Transverse colon (tissue), 4 donors: Measurements from ENCODE around the gene PXYLP1.

Source experiments
- CTCF ChIP-seq, 5 experiments: fragments of 200-600 bp in 3 of 5; fragments of 450-650 bp in 2 of 5; sonication (generic) in 3 of 5; IDR thresholded peaks; 1 replicate in 2 of 5; 2 replicates in 3 of 5; pipeline ENCODE4 v1.5.1; 2016 to 2017; ENCODE audit warnings: antibody characterized with exemption in 5 of 5, inconsistent platforms in 3 of 5, mild to moderate bottlenecking in 2 of 5, moderate library complexity in 1 of 5
- EP300 ChIP-seq: sonication (generic); formaldehyde crosslinking; IDR thresholded peaks from one replicate; pipeline ENCODE4 v1.6.1; 2017; ENCODE audit warnings: antibody characterized with exemption, low read depth
- POLR2A ChIP-seq: fragments of 450-650 bp; IDR thresholded peaks from one replicate; pipeline ENCODE4 v1.6.1; 2016; ENCODE audit warnings: antibody characterized with exemption, mild to moderate bottlenecking, moderate library complexity
- POLR2AphosphoS5 ChIP-seq, 3 donors: sonication (generic); formaldehyde crosslinking; IDR thresholded peaks; one replicate each; pipeline ENCODE4 v1.6.1; 2016; ENCODE audit warnings: antibody characterized with exemption in 3 of 3

GRCh38 chr3:141320399-141321108 lies 88.9 kb downstream of the PXYLP1 start:
- TF ChIP-seq CTCF (IDR thresholded peaks at IDR 0.05): no peak
- TF ChIP-seq EP300: no peak
- no peak for TF ChIP-seq POLR2AphosphoS5 (IDR thresholded peaks at IDR 0.05)
- no peak for TF ChIP-seq POLR2A
